ENCODE data around the gene TTC38. TPM values are rescaled to one million over a fixed set of nuclear protein-coding genes. Genes with fewer than 3 reads are reported as not detected.
A peak's percentile ranks its signal among the peaks of the same experiment; 100 is the strongest.

TTC38 gene
- 17.7 TPM for polyA plus RNA-seq (2013)

DNA sequence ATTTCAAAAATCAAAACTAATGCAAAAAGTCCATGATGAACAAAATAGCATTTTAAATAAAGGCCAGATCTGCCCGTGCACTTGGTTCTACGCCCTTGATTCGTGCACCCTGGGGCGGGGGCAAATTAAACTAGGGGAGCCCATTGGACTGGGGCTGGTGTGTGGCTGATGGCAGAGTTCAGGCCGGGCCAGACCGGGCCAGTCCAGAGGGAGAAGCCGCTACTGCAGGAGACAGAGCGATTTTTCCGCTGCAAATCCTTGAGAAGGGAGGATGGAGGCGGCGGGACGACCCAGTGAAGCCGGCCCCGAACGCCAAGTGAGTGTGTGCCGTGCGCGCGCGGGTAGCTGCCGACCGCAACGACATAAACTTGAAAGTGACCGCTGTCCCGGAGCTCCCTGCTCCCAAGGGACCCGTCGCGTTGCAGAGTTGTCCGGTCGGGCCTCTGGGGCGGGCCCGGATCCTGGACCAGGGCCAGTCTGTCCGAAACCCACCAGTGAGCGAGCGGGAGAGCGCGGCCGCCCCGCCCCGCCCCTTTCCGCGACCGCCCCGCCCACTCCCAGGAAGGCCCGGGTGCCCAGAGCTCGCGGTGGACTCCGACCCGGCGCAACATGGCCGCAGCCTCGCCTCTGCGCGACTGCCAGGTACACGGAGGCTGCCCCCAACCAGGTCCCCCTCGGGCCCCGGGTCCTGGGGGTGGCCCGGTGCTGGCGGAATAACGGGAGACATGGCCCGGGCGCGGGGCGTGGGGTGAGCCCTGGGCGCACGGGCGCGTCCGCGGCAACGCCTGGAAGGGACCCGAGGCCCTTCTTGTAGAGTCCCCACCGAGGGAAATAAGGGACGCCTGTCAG is at the start of gene TTC38:
TTC38 (plus strand) TSS at position 578 of the 849 bp plus-strand sequence; CDS start at position 610, 32 bp downstream.
- Histone ChIP-seq H3K27me3 (replicated peaks in 2 of 5; ENCODE audit: control insufficient read depth in 4 of 5, insufficient read depth in 5 of 5, low read length in 4 of 5) (peaks cover 0 to 16% (median 8%) of the 10 kb centered on the region in 5 experiments), H3K36me3 (ENCODE audit: control insufficient read depth in 4 of 4, insufficient read depth in 4 of 4, low read length in 3 of 4) (peaks cover 0 to 10% (median 4%) of the 10 kb centered on the region in 4 experiments), H3K9me3 (ENCODE audit: control extremely low read depth in 1 of 5, control insufficient read depth in 4 of 5, insufficient read depth in 2 of 5, low read depth in 1 of 5, low read length in 4 of 5) (peaks cover 0 to 20% (median 0%) of the 10 kb centered on the region in 5 experiments), H3K4me3 (ENCODE audit: control insufficient read depth in 1 of 7, extremely low read depth in 1 of 7, insufficient read depth in 4 of 7, low read depth in 2 of 7, low read length in 6 of 7) (peak within 1 kb of the TSS; percentile 59 to 91 (median 75)), H3K4me1 (ENCODE audit: control extremely low read depth in 1 of 4, control insufficient read depth in 4 of 4, insufficient read depth in 4 of 4, low read length in 3 of 4) (peaks cover 0 to 15% (median 9%) of the 10 kb centered on the region in 4 experiments), H3K27ac (ENCODE audit: insufficient read depth in 1 of 2, low read depth in 1 of 2, low read length in 2 of 2, poor library complexity in 1 of 2, severe bottlenecking in 2 of 2) (peak within 1 kb of the TSS in 1 of 2 experiments; percentile 54)
- ChIA-PET CTCF (interaction anchor here (0.8 to 1.4 kb wide), 6 partner anchors 9 to 151 kb away, joined by 3 to 5 read pairs (median 3); partner anchors contain the start of gene GTSE1), POLR2A (interaction anchor here (1.9 kb wide), 1 partner anchor 21 kb away, joined by 5 read pairs; no protein-coding TSS in a partner anchor)
- under 1% methylated on average over 70 of the region's 74 CpGs for WGBS (ENCODE audit: insufficient coverage)
- DNase-seq: peak in 2 of 3 donors; percentile 48 to 74

DNA sequence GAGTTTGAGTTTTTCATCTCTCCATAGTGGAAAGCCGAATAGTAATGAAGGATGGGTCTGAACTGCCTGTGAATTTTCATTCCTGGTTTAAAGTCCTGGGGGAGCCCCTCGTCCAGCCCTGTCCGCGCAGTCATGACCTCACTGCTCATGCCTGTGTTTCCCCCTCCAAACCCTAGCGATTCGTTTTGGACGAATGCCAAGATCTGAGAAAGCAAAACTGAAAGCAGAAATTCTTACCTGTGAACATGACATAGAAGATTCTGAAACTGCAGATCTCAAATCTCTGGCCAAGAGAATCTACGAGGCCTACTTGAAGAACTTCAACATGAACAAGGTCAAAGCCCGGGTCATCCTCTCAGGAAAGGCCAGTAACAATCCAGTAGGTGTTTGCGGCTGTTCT is 48.2 kb upstream of the TTC38 start:
- peaks cover 14 to 51% (median 33%) of the 10 kb centered on the region in 4 experiments for H3K36me3 ChIP-seq (ENCODE audit: control insufficient read depth in 4 of 4, insufficient read depth in 4 of 4, low read length in 3 of 4)
- H3K9me3 ChIP-seq (ENCODE audit: control extremely low read depth in 1 of 5, control insufficient read depth in 4 of 5, insufficient read depth in 2 of 5, low read depth in 1 of 5, low read length in 4 of 5): no peaks in the 10 kb centered on the region
- no peak overlapping the region for H3K27ac ChIP-seq (ENCODE audit: insufficient read depth in 1 of 2, low read depth in 1 of 2, low read length in 2 of 2, poor library complexity in 1 of 2, severe bottlenecking in 2 of 2)
- POLR2A ChIA-PET: no interaction called here
- H3K27me3 ChIP-seq (replicated peaks in 2 of 5; ENCODE audit: control insufficient read depth in 4 of 5, insufficient read depth in 5 of 5, low read length in 4 of 5): no peaks in the 10 kb centered on the region
- DNase-seq: peak in 2 of 3 donors; percentile 20 to 32
- CTCF ChIA-PET: no interaction called here
- H3K4me1 ChIP-seq (ENCODE audit: control extremely low read depth in 1 of 4, control insufficient read depth in 4 of 4, insufficient read depth in 4 of 4, low read length in 3 of 4): no peaks in the 10 kb centered on the region
- no peak overlapping the region for H3K4me3 ChIP-seq (ENCODE audit: control insufficient read depth in 1 of 7, extremely low read depth in 1 of 7, insufficient read depth in 4 of 7, low read depth in 2 of 7, low read length in 6 of 7)
- 88% methylated on average over 9 of the region's 10 CpGs for WGBS (ENCODE audit: insufficient coverage)

DNA sequence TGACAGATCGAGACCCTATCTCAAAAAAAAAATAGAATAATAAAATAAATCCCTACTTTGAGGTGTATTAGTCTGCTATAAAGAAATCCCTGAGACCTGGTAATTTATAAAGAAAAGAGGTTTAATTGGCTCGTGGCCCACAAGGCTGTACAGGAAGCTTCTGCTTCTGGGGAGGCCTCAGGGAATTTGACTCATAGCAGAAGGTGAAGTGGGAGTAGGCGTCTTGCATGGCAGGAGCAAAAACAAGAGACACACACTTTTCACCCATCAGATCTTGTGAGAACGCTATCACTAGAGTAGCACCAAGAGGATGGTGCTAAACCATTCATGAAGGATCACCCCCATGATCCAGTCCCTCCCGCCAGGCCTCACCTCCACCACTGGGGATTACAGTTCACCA is 46.9 kb upstream of the TTC38 start:
- peaks cover 16 to 49% (median 33%) of the 10 kb centered on the region in 4 experiments for H3K36me3 ChIP-seq (ENCODE audit: control insufficient read depth in 4 of 4, insufficient read depth in 4 of 4, low read length in 3 of 4)
- CTCF ChIA-PET: no interaction called here

DNA sequence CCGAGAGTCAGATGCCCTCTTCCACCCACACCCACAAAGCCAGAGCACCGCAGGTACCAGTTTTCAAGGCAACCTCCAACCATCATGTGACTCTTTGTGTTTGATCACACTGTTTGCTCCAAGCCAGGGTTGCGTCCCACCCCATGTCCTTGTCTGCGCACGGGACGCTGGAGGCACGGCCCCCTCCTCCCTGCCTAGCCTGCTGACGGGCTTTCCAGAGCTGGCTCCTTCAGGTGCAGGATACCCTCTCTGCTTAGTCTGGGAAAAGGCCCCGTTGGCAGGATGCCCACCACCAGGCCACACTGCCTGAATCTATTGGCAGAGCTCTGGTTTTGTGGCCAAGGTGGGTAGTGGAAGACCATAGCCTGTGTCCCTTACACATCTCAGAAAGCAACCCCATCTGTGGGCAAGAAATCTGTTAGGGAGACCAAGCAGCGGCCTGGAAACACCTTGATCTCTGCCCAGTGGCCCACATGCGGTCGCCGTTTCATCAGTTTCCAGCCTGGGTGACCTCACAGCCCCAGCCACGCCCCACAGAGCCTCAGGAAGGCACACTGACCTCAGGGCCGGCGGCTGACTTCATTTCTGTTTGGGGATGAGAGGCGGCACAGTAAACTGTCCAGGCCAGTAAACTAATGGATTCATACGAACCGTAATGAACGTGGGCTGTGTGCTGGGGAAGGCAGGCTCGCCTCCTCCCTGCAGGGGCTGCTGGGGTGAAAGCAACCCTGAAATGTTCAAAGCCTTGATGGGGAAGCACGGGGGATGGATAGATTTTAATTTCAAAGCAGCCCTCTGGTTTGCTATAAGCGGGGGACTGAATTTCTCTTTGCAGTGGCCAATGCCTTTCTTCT is 43.5 kb upstream of the TTC38 start:
- no peak for DNase-seq
- Histone ChIP-seq H3K9me3 (ENCODE audit: control extremely low read depth in 1 of 5, control insufficient read depth in 4 of 5, insufficient read depth in 2 of 5, low read depth in 1 of 5, low read length in 4 of 5) (no peaks in the 10 kb centered on the region), H3K36me3 (ENCODE audit: control insufficient read depth in 4 of 4, insufficient read depth in 4 of 4, low read length in 3 of 4) (peaks cover 14 to 30% (median 18%) of the 10 kb centered on the region in 4 experiments), H3K4me1 (ENCODE audit: control extremely low read depth in 1 of 4, control insufficient read depth in 4 of 4, insufficient read depth in 4 of 4, low read length in 3 of 4) (no peaks in the 10 kb centered on the region), H3K27me3 (replicated peaks in 2 of 5; ENCODE audit: control insufficient read depth in 4 of 5, insufficient read depth in 5 of 5, low read length in 4 of 5) (no peaks in the 10 kb centered on the region), H3K4me3 (ENCODE audit: control insufficient read depth in 1 of 7, extremely low read depth in 1 of 7, insufficient read depth in 4 of 7, low read depth in 2 of 7, low read length in 6 of 7) (no peak overlapping the region), H3K27ac (ENCODE audit: insufficient read depth in 1 of 2, low read depth in 1 of 2, low read length in 2 of 2, poor library complexity in 1 of 2, severe bottlenecking in 2 of 2) (no peak overlapping the region)
- 99% methylated on average over 21 of the region's 23 CpGs for WGBS (ENCODE audit: insufficient coverage)
- ChIA-PET POLR2A (no interaction called here), CTCF (no interaction called here)

More for the DNA sequence above, 46.9 kb upstream of the TTC38 start:
- no peaks in the 10 kb centered on the region for H3K27me3 ChIP-seq (replicated peaks in 2 of 5; ENCODE audit: control insufficient read depth in 4 of 5, insufficient read depth in 5 of 5, low read length in 4 of 5)
- H3K27ac ChIP-seq (ENCODE audit: insufficient read depth in 1 of 2, low read depth in 1 of 2, low read length in 2 of 2, poor library complexity in 1 of 2, severe bottlenecking in 2 of 2): no peak overlapping the region
- H3K9me3 ChIP-seq (ENCODE audit: control extremely low read depth in 1 of 5, control insufficient read depth in 4 of 5, insufficient read depth in 2 of 5, low read depth in 1 of 5, low read length in 4 of 5): no peaks in the 10 kb centered on the region
- DNase-seq: no peak
- no peaks in the 10 kb centered on the region for H3K4me1 ChIP-seq (ENCODE audit: control extremely low read depth in 1 of 4, control insufficient read depth in 4 of 4, insufficient read depth in 4 of 4, low read length in 3 of 4)
- no peak overlapping the region for H3K4me3 ChIP-seq (ENCODE audit: control insufficient read depth in 1 of 7, extremely low read depth in 1 of 7, insufficient read depth in 4 of 7, low read depth in 2 of 7, low read length in 6 of 7)
- 93% methylated on average over 3 of the region's 5 CpGs for WGBS (ENCODE audit: insufficient coverage)
- POLR2A ChIA-PET: no interaction called here

DNA sequence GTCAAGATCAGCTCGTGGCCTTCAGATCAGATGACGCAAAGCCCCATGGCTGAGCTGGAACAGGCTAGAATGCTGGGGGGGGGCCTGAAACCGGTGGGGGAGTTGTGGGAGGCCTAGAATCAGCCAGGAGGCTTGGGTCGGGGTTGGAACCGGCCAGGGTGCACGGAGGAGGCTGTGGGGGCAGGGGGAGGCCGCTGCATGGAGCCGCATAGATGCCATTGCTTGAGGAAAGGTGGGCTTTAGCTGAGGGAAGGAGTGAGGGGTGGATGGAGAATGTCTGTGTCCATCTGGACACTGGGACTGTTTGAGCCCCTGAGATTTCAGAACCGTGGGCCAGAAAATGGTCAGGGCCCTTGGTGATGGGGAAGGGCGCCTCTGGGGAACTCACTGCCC is 42.9 kb upstream of the TTC38 start:
- Histone ChIP-seq H3K36me3 (ENCODE audit: control insufficient read depth in 4 of 4, insufficient read depth in 4 of 4, low read length in 3 of 4) (peaks cover 8 to 24% (median 13%) of the 10 kb centered on the region in 4 experiments), H3K27me3 (replicated peaks in 2 of 5; ENCODE audit: control insufficient read depth in 4 of 5, insufficient read depth in 5 of 5, low read length in 4 of 5) (no peaks in the 10 kb centered on the region), H3K9me3 (ENCODE audit: control extremely low read depth in 1 of 5, control insufficient read depth in 4 of 5, insufficient read depth in 2 of 5, low read depth in 1 of 5, low read length in 4 of 5) (no peaks in the 10 kb centered on the region), H3K4me1 (ENCODE audit: control extremely low read depth in 1 of 4, control insufficient read depth in 4 of 4, insufficient read depth in 4 of 4, low read length in 3 of 4) (no peaks in the 10 kb centered on the region), H3K4me3 (ENCODE audit: control insufficient read depth in 1 of 7, extremely low read depth in 1 of 7, insufficient read depth in 4 of 7, low read depth in 2 of 7, low read length in 6 of 7) (no peak overlapping the region), H3K27ac (ENCODE audit: insufficient read depth in 1 of 2, low read depth in 1 of 2, low read length in 2 of 2, poor library complexity in 1 of 2, severe bottlenecking in 2 of 2) (no peak overlapping the region)
- DNase-seq: no peak
- WGBS (ENCODE audit: insufficient coverage): 93% methylated on average over 8 of the region's 10 CpGs
- ChIA-PET POLR2A (no interaction called here), CTCF (no interaction called here)

DNA sequence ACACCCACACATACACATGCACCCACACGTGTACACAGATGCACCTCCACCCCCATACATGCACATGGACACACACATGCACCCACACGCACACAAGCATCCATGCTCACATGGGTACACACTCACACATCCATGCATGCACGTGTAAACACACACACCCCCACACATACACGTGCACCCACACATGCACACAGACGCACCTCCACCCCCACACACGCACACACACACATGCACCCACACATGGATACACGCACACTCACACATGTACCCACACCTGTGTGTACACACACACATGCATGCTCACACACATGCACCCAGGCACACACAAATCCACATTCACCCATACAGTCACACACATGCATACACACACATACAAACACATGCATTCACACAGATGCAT is 42.2 kb upstream of the TTC38 start:
- H3K4me1 ChIP-seq (ENCODE audit: control extremely low read depth in 1 of 4, control insufficient read depth in 4 of 4, insufficient read depth in 4 of 4, low read length in 3 of 4): peaks cover 0 to 1% (median 0%) of the 10 kb centered on the region in 4 experiments
- 100% methylated on average over 7 of the region's 7 CpGs for WGBS (ENCODE audit: insufficient coverage)

More for the DNA sequence above, 42.2 kb upstream of the TTC38 start:
- DNase-seq: no peak
- Histone ChIP-seq H3K36me3 (ENCODE audit: control insufficient read depth in 4 of 4, insufficient read depth in 4 of 4, low read length in 3 of 4) (peaks cover 7 to 16% (median 11%) of the 10 kb centered on the region in 4 experiments), H3K4me3 (ENCODE audit: control insufficient read depth in 1 of 7, extremely low read depth in 1 of 7, insufficient read depth in 4 of 7, low read depth in 2 of 7, low read length in 6 of 7) (no peak overlapping the region), H3K27me3 (replicated peaks in 2 of 5; ENCODE audit: control insufficient read depth in 4 of 5, insufficient read depth in 5 of 5, low read length in 4 of 5) (no peaks in the 10 kb centered on the region), H3K27ac (ENCODE audit: insufficient read depth in 1 of 2, low read depth in 1 of 2, low read length in 2 of 2, poor library complexity in 1 of 2, severe bottlenecking in 2 of 2) (no peak overlapping the region), H3K9me3 (ENCODE audit: control extremely low read depth in 1 of 5, control insufficient read depth in 4 of 5, insufficient read depth in 2 of 5, low read depth in 1 of 5, low read length in 4 of 5) (no peaks in the 10 kb centered on the region)
- CTCF ChIA-PET: no interaction called here
- POLR2A ChIA-PET: no interaction called here

All from common myeloid progenitor, CD34-positive (primary cell).